HG03520 (cell line): ENCODE results near the gene RARB.

Source experiments
- ATAC-seq: cut with Tn5 transposase; IDR thresholded peaks from one replicate; pipeline ENCODE4 v1.9.1; 2021; ENCODE audit warnings: mild to moderate bottlenecking, moderate library complexity; ENCODE audit not compliant: unreplicated experiment

The RARB gene

GRCh38 chr3:25421747-25422146 is 6.3 kb upstream of the RARB start:
- ATAC-seq, result no peak

GRCh38 chr3:25423780-25424588 is 4.1 kb upstream of the RARB start:
- no peak for ATAC-seq

GRCh38 chr3:25424614-25425013 is 3.4 kb upstream of the RARB start:
- no peak for ATAC-seq

GRCh38 chr3:25426408-25426807 is 1.7 kb upstream of the RARB start:
- ATAC-seq, result no peak

GRCh38 chr3:25427155-25427554 is 908 bp upstream of the RARB start:
- ATAC-seq, result no peak

GRCh38 chr3:25427563-25427941 is 511 bp upstream of the RARB start:
- ATAC-seq, result no peak

- no peak for ATAC-seq
Observed at GRCh38 chr3:25428789-25429335, 799 bp downstream of the RARB start.

- no peak for ATAC-seq
Observed at GRCh38 chr3:25429361-25430286, 1.6 kb downstream of the RARB start.

- ATAC-seq, result no peak
Observed at GRCh38 chr3:25430287-25430934, 2.3 kb downstream of the RARB start.

GRCh38 chr3:25430935-25431770 is 3.1 kb downstream of the RARB start:
- ATAC-seq, result no peak

GRCh38 chr3:25432176-25432720 is 4.2 kb downstream of the RARB start:
- ATAC-seq, result no peak

- no peak for ATAC-seq
Observed at GRCh38 chr3:25433106-25433505, 5.0 kb downstream of the RARB start.

- ATAC-seq, result no peak
Observed at GRCh38 chr3:25433868-25434267, 5.8 kb downstream of the RARB start.

GRCh38 chr3:25437953-25438352 is 9.9 kb downstream of the RARB start:
- no peak for ATAC-seq

GRCh38 chr3:25438791-25439555 is 10.9 kb downstream of the RARB start:
- no peak for ATAC-seq

GRCh38 chr3:25441234-25441856 is 13.3 kb downstream of the RARB start:
- ATAC-seq, result no peak

GRCh38 chr3:25442486-25442885 is 14.4 kb downstream of the RARB start:
- ATAC-seq, result no peak

- no peak for ATAC-seq
Observed at GRCh38 chr3:25444273-25444672, 16.2 kb downstream of the RARB start.

- ATAC-seq, result no peak
Observed at GRCh38 chr3:25445731-25446130, 17.7 kb downstream of the RARB start.
